Measurements from ENCODE around the gene ARHGAP6. TPM values are rescaled to one million over a fixed set of nuclear protein-coding genes. Genes with fewer than 3 reads are reported as not detected.

ARHGAP6 gene
- polyA plus RNA-seq, 4 donors = 1.1 to 3.5 (median 3.3) TPM; not detected in 1

DNA sequence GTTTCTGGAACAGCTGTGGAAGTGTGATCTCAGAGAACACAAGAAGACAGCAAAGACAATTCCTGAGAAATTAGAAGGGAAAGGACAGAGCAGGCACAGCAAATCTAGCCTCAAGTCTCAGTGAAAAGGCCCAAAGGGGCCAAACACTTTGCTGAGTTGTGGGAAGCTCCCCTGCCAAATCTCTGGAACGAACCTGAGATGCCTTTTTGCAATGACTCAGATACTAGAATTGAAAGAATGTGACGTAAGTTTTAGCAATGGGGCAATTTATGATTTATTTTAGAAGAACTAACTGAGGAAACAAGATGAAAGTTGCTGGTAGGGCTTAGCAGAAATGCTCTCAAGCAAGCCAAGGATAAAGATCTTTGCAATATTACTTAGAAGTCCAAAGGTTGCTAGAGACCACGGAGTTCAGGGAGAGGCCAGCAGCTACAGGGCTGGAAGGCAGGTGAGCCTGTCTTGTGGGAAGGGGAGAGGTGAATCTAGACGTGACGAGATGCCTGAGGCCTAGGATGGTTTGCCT is 279.7 kb downstream of the ARHGAP6 start:
- peak; percentile 17 to 69 for DNase-seq
- Histone ChIP-seq H3K4me3 (ENCODE audit: low read depth in 1 of 3, low read length in 3 of 3) (no peak overlapping the region), H3K27ac (ENCODE audit: low read depth in 1 of 3, low read length in 2 of 3) (peak overlapping the region in 2 of 3 donors; percentile 54 to 67), H3K9me3 (ENCODE audit: control insufficient read depth in 2 of 2, insufficient read depth in 1 of 2, low read depth in 1 of 2, low read length in 1 of 2) (no peaks in the 10 kb centered on the region), H3K27me3 (ENCODE audit: control insufficient read depth in 3 of 3, insufficient read depth in 3 of 3, low read length in 3 of 3) (no peaks in the 10 kb centered on the region), H3K36me3 (ENCODE audit: control insufficient read depth in 3 of 3, insufficient read depth in 2 of 3, low read depth in 1 of 3, low read length in 3 of 3) (no peaks in the 10 kb centered on the region), H3K4me1 (ENCODE audit: control insufficient read depth in 3 of 3, insufficient read depth in 2 of 3, low read depth in 1 of 3, low read length in 2 of 3) (peaks cover 0 to 4% (median 0%) of the 10 kb centered on the region in 3 donors)
- WGBS, 3 donors = 3 to 41% (median 20%) methylated on average over 5 of the region's 5 CpGs
- FAIRE-seq = no peak

- Histone ChIP-seq H3K9me3 (ENCODE audit: control insufficient read depth in 2 of 2, insufficient read depth in 1 of 2, low read depth in 1 of 2, low read length in 1 of 2) (peaks cover 0 to 4% of the 10 kb centered on the region in 2 donors), H3K27me3 (ENCODE audit: control insufficient read depth in 3 of 3, insufficient read depth in 3 of 3, low read length in 3 of 3) (no peaks in the 10 kb centered on the region), H3K27ac (ENCODE audit: low read depth in 1 of 3, low read length in 2 of 3) (no peak overlapping the region), H3K36me3 (ENCODE audit: control insufficient read depth in 3 of 3, insufficient read depth in 2 of 3, low read depth in 1 of 3, low read length in 3 of 3) (no peaks in the 10 kb centered on the region), H3K4me3 (ENCODE audit: low read depth in 1 of 3, low read length in 3 of 3) (no peak overlapping the region), H3K4me1 (ENCODE audit: control insufficient read depth in 3 of 3, insufficient read depth in 2 of 3, low read depth in 1 of 3, low read length in 2 of 3) (peaks cover 0 to 4% (median 0%) of the 10 kb centered on the region in 3 donors)
- FAIRE-seq (no peak), DNase-seq (no peak)
- 57 to 61% (median 59%) methylated on average over 4 of the region's 4 CpGs for WGBS, 3 donors
These were observed 282.8 kb downstream of the ARHGAP6 start for GRCh38 chrX:11382930-11383329.

GRCh38 chrX:11381464-11381863 is 284.3 kb downstream of the ARHGAP6 start:
- peaks cover 0 to 4% of the 10 kb centered on the region in 2 donors for H3K9me3 ChIP-seq (ENCODE audit: control insufficient read depth in 2 of 2, insufficient read depth in 1 of 2, low read depth in 1 of 2, low read length in 1 of 2)
- DNase-seq = peak; percentile 42 to 61
- 4 to 8% (median 7%) methylated on average over 6 of the region's 6 CpGs for WGBS, 3 donors
- no peak for FAIRE-seq
- H3K36me3 ChIP-seq (ENCODE audit: control insufficient read depth in 3 of 3, insufficient read depth in 2 of 3, low read depth in 1 of 3, low read length in 3 of 3) = no peaks in the 10 kb centered on the region
- no peak overlapping the region for H3K4me3 ChIP-seq (ENCODE audit: low read depth in 1 of 3, low read length in 3 of 3)
- H3K27ac ChIP-seq (ENCODE audit: low read depth in 1 of 3, low read length in 2 of 3) = no peak overlapping the region
- peaks cover 0 to 3% (median 0%) of the 10 kb centered on the region in 3 donors for H3K4me1 ChIP-seq (ENCODE audit: control insufficient read depth in 3 of 3, insufficient read depth in 2 of 3, low read depth in 1 of 3, low read length in 2 of 3)
- no peaks in the 10 kb centered on the region for H3K27me3 ChIP-seq (ENCODE audit: control insufficient read depth in 3 of 3, insufficient read depth in 3 of 3, low read length in 3 of 3)

DNA sequence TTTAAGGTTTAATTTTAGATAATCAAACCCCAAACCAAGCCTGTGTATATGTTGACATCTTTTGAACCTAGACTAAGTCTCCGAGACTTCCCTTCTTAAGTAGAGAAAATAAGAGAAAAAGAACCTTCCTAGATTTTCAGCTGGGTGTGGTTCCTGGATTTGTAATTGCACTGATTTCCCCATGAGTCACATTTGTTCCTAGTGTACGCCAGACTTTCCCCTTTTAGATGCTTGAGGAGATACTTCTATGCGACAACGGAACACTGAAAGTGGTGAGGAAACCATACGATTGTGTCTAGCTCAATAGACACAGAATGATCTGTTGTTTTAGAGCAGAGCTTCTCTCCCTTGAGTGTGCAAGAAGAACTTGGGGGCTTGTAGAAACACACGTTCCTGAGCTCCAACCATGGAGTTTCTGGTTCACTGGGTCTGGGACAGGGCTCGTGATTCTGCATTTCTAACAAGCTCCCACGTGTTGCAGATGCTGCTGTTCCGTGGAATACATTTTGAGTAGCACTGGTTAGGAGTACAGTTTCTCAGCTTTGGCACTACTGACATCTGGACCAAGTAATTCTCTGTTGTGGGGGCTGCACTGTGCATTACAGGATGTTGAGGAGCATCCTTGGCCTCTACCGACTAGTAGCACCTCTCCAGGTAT is 285.4 kb downstream of the ARHGAP6 start:
- Histone ChIP-seq H3K9me3 (ENCODE audit: control insufficient read depth in 2 of 2, insufficient read depth in 1 of 2, low read depth in 1 of 2, low read length in 1 of 2) (peaks cover 0 to 4% of the 10 kb centered on the region in 2 donors), H3K27me3 (ENCODE audit: control insufficient read depth in 3 of 3, insufficient read depth in 3 of 3, low read length in 3 of 3) (no peaks in the 10 kb centered on the region), H3K27ac (ENCODE audit: low read depth in 1 of 3, low read length in 2 of 3) (no peak overlapping the region), H3K4me1 (ENCODE audit: control insufficient read depth in 3 of 3, insufficient read depth in 2 of 3, low read depth in 1 of 3, low read length in 2 of 3) (no peaks in the 10 kb centered on the region), H3K36me3 (ENCODE audit: control insufficient read depth in 3 of 3, insufficient read depth in 2 of 3, low read depth in 1 of 3, low read length in 3 of 3) (no peaks in the 10 kb centered on the region), H3K4me3 (ENCODE audit: low read depth in 1 of 3, low read length in 3 of 3) (no peak overlapping the region)
- DNase-seq = no peak
- no peak for FAIRE-seq
- WGBS, 3 donors = 67 to 78% (median 71%) methylated on average over 10 of the region's 10 CpGs

DNA sequence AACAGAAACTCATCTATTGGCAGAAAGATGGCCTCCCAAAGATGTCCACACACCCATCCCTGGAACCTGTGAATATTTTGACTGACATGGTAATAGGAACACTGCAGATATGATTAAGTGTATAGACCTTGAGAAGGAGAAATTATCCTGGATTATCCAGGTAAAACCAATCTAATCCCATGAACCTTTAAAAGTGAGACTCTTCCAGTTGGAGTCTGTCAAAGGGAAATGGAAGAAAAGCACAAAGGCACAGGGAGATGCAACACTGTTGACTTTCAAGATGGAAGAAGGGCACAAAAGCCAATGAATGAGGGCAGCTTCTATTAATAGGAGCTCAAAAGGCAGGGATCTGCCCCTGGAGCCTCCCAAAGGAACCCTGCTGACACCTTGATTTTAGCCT is 289.6 kb downstream of the ARHGAP6 start:
- no peak for FAIRE-seq
- Histone ChIP-seq H3K27me3 (ENCODE audit: control insufficient read depth in 3 of 3, insufficient read depth in 3 of 3, low read length in 3 of 3) (no peaks in the 10 kb centered on the region), H3K27ac (ENCODE audit: low read depth in 1 of 3, low read length in 2 of 3) (no peak overlapping the region)

GRCh38 chrX:11375614-11376119 is 290.1 kb downstream of the ARHGAP6 start:
- Histone ChIP-seq H3K36me3 (ENCODE audit: control insufficient read depth in 3 of 3, insufficient read depth in 2 of 3, low read depth in 1 of 3, low read length in 3 of 3) (no peaks in the 10 kb centered on the region), H3K27me3 (ENCODE audit: control insufficient read depth in 3 of 3, insufficient read depth in 3 of 3, low read length in 3 of 3) (no peaks in the 10 kb centered on the region), H3K4me1 (ENCODE audit: control insufficient read depth in 3 of 3, insufficient read depth in 2 of 3, low read depth in 1 of 3, low read length in 2 of 3) (no peaks in the 10 kb centered on the region), H3K9me3 (ENCODE audit: control insufficient read depth in 2 of 2, insufficient read depth in 1 of 2, low read depth in 1 of 2, low read length in 1 of 2) (peaks cover 0 to 4% of the 10 kb centered on the region in 2 donors), H3K27ac (ENCODE audit: low read depth in 1 of 3, low read length in 2 of 3) (no peak overlapping the region), H3K4me3 (ENCODE audit: low read depth in 1 of 3, low read length in 3 of 3) (no peak overlapping the region)
- FAIRE-seq (no peak), DNase-seq (peak in 1 of 2 donors; percentile 29)
- 19 to 48% (median 36%) methylated on average over 1 of the region's 1 CpG for WGBS, 3 donors

More for the DNA sequence above, 289.6 kb downstream of the ARHGAP6 start:
- no peak for DNase-seq
- no peaks in the 10 kb centered on the region for H3K4me1 ChIP-seq (ENCODE audit: control insufficient read depth in 3 of 3, insufficient read depth in 2 of 3, low read depth in 1 of 3, low read length in 2 of 3)
- H3K36me3 ChIP-seq (ENCODE audit: control insufficient read depth in 3 of 3, insufficient read depth in 2 of 3, low read depth in 1 of 3, low read length in 3 of 3) = no peaks in the 10 kb centered on the region
- H3K4me3 ChIP-seq (ENCODE audit: low read depth in 1 of 3, low read length in 3 of 3) = no peak overlapping the region
- peaks cover 0 to 4% of the 10 kb centered on the region in 2 donors for H3K9me3 ChIP-seq (ENCODE audit: control insufficient read depth in 2 of 2, insufficient read depth in 1 of 2, low read depth in 1 of 2, low read length in 1 of 2)

GRCh38 chrX:11374570-11374969 is 291.1 kb downstream of the ARHGAP6 start:
- DNase-seq (no peak), FAIRE-seq (no peak)
- no peaks in the 10 kb centered on the region for H3K36me3 ChIP-seq (ENCODE audit: control insufficient read depth in 3 of 3, insufficient read depth in 2 of 3, low read depth in 1 of 3, low read length in 3 of 3)
- no peak overlapping the region for H3K4me3 ChIP-seq (ENCODE audit: low read depth in 1 of 3, low read length in 3 of 3)
- peaks cover 0 to 4% of the 10 kb centered on the region in 2 donors for H3K9me3 ChIP-seq (ENCODE audit: control insufficient read depth in 2 of 2, insufficient read depth in 1 of 2, low read depth in 1 of 2, low read length in 1 of 2)
- WGBS, 3 donors = 12 to 66% (median 33%) methylated on average over 2 of the region's 2 CpGs
- H3K27ac ChIP-seq (ENCODE audit: low read depth in 1 of 3, low read length in 2 of 3) = no peak overlapping the region
- H3K4me1 ChIP-seq (ENCODE audit: control insufficient read depth in 3 of 3, insufficient read depth in 2 of 3, low read depth in 1 of 3, low read length in 2 of 3) = no peaks in the 10 kb centered on the region
- no peaks in the 10 kb centered on the region for H3K27me3 ChIP-seq (ENCODE audit: control insufficient read depth in 3 of 3, insufficient read depth in 3 of 3, low read length in 3 of 3)

DNA sequence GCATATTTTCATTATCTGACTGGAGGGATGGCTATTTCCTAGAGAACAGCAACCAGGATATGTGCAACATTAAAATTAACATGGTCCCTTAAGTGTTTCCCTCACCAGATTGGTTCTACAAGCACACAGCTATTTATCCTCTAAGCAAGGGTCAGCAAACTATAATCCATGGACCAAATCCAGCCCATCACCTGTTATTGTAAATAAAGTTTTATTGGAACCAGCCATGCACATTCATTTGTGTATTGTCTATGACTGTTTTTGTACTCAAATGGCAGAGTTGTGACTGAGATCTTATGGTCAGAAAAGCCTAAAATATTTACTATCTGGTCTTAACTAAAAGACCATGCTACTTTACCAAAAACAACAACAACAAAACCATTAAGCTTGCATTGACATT is 294.6 kb downstream of the ARHGAP6 start:
- no peaks in the 10 kb centered on the region for H3K36me3 ChIP-seq (ENCODE audit: control insufficient read depth in 3 of 3, insufficient read depth in 2 of 3, low read depth in 1 of 3, low read length in 3 of 3)
- no peak overlapping the region for H3K4me3 ChIP-seq (ENCODE audit: low read depth in 1 of 3, low read length in 3 of 3)
- FAIRE-seq (no peak), DNase-seq (no peak)
- H3K27me3 ChIP-seq (ENCODE audit: control insufficient read depth in 3 of 3, insufficient read depth in 3 of 3, low read length in 3 of 3) = no peaks in the 10 kb centered on the region
- H3K9me3 ChIP-seq (ENCODE audit: control insufficient read depth in 2 of 2, insufficient read depth in 1 of 2, low read depth in 1 of 2, low read length in 1 of 2) = no peaks in the 10 kb centered on the region
- H3K27ac ChIP-seq (ENCODE audit: low read depth in 1 of 3, low read length in 2 of 3) = no peak overlapping the region
- no peaks in the 10 kb centered on the region for H3K4me1 ChIP-seq (ENCODE audit: control insufficient read depth in 3 of 3, insufficient read depth in 2 of 3, low read depth in 1 of 3, low read length in 2 of 3)
